HepG2 (cell line): ENCODE results near the gene UPF3A. TPM values are rescaled to one million over a fixed set of nuclear protein-coding genes. Genes with fewer than 3 reads are reported as not detected.
A peak's percentile ranks its signal among the peaks of the same experiment; 100 is the strongest.

Experiments
- BORCS8-MEF2B ChIP-seq: sonication (generic); formaldehyde crosslinking; IDR thresholded peaks from 2 replicates; pipeline ENCODE4 v1.8.0; 2022; ENCODE audit warnings: mild to moderate bottlenecking, missing genetic modification reagents
- CBFB ChIP-seq: sonication (generic); formaldehyde crosslinking; IDR thresholded peaks from 2 replicates; pipeline ENCODE4 v1.4.0; 2020; ENCODE audit warnings: missing genetic modification reagents
- GFI1 ChIP-seq: sonication (generic); formaldehyde crosslinking; IDR thresholded peaks from 2 replicates; pipeline ENCODE4 v1.5.0; 2020; ENCODE audit warnings: missing genetic modification reagents, mild to moderate bottlenecking, borderline replicate concordance
- HMG20A ChIP-seq: IDR thresholded peaks from 2 replicates; pipeline ENCODE4 v1.6.1; 2016; ENCODE audit warnings: borderline replicate concordance
- KLF12 ChIP-seq: sonication (generic); formaldehyde crosslinking; IDR thresholded peaks from 2 replicates; pipeline ENCODE4 v1.4.0; 2020; ENCODE audit warnings: missing genetic modification reagents, borderline replicate concordance
- NCOA5 ChIP-seq: sonication (generic); formaldehyde crosslinking; IDR thresholded peaks from 2 replicates; pipeline ENCODE4 v1.4.0; 2020; ENCODE audit warnings: missing genetic modification reagents
- NFIC ChIP-seq: IDR thresholded peaks from 2 replicates; pipeline ENCODE4 v1.6.1; 2012; ENCODE audit warnings: mild to moderate bottlenecking, low read length, inconsistent platforms
- PITX1 ChIP-seq: sonication (generic); formaldehyde crosslinking; IDR thresholded peaks from 2 replicates; pipeline ENCODE4 v1.5.1; 2020; ENCODE audit warnings: mild to moderate bottlenecking, missing genetic modification reagents
- PTBP1 ChIP-seq: fragments of 200-400 bp; formaldehyde crosslinking; IDR thresholded peaks from 2 replicates; pipeline ENCODE4 v1.6.1; 2018; ENCODE audit warnings: low read length, low read depth; ENCODE audit not compliant: poor library complexity, severe bottlenecking
- RELA ChIP-seq: sonication (generic); formaldehyde crosslinking; IDR thresholded peaks from 2 replicates; pipeline ENCODE4 v1.4.0; 2020; ENCODE audit warnings: missing genetic modification reagents
- TEAD2 ChIP-seq: sonication (generic); formaldehyde crosslinking; IDR thresholded peaks from 2 replicates; pipeline ENCODE4 v1.9.0; 2021; ENCODE audit warnings: missing genetic modification reagents
- U2AF2 ChIP-seq: fragments of 200-400 bp; formaldehyde crosslinking; IDR thresholded peaks from 2 replicates; pipeline ENCODE4 v1.6.1; 2017; ENCODE audit warnings: low read depth, mild to moderate bottlenecking, low read length
- ZKSCAN8 ChIP-seq: IDR thresholded peaks from 2 replicates; pipeline ENCODE4 v1.6.1; 2016; ENCODE audit warnings: borderline replicate concordance, missing genetic modification reagents, missing compliant biosample characterization
- ZNF124 ChIP-seq: sonication (generic); formaldehyde crosslinking; IDR thresholded peaks from 2 replicates; pipeline ENCODE4 v1.4.0; 2020; ENCODE audit warnings: missing genetic modification reagents
- ZNF546 ChIP-seq: sonication (generic); formaldehyde crosslinking; conservative IDR thresholded peaks from 2 replicates; pipeline ENCODE4 v1.8.1; 2023; ENCODE audit warnings: mild to moderate bottlenecking, missing genetic modification reagents
- ZNF841 ChIP-seq: sonication (generic); formaldehyde crosslinking; IDR thresholded peaks from 2 replicates; pipeline ENCODE4 v1.8.1; 2023; ENCODE audit warnings: missing genetic modification reagents, borderline replicate concordance
- polyA plus RNA-seq, 8 experiments: library from polyadenylated mRNA; depleted of rRNA in 3 of 8; stranded (reverse) in 7 of 8; unstranded in 1 of 8; fragments of >200 nt; fragmentation: Illumina TruSeq in 4 of 8; extraction: Trizol in 4 of 8; gene quantifications; 2 replicates each; pipeline versions ENCODE4 v1.2.1 to v1.2.3, GENCODE V29; 2011 to 2016; ENCODE audit warnings: low read depth in 4 of 8, missing spikeins in 1 of 8, mixed read lengths in 1 of 8; ENCODE audit not compliant: insufficient read depth in 1 of 8
- total RNA-seq, 5 experiments: library from RNA; depleted of rRNA; stranded (reverse); fragments of >200 nt; fragmentation: Illumina TruSeq; extraction: Trizol; gene quantifications; 2 replicates each; pipeline ENCODE4 v1.2.3, GENCODE V29; 2016; ENCODE audit warnings: low read depth in 1 of 5
- TF ChIP-seq, protein P1 (sequence below): sonication (generic); formaldehyde crosslinking; IDR thresholded peaks from 2 replicates; pipeline ENCODE4 v1.8.0; 2023; ENCODE audit warnings: mild to moderate bottlenecking, missing genetic modification reagents
- TF ChIP-seq, protein P2 (sequence below): sonication (generic); formaldehyde crosslinking; IDR thresholded peaks from 2 replicates; pipeline ENCODE4 v1.9.0; 2021; ENCODE audit warnings: missing genetic modification reagents, borderline replicate concordance
- TF ChIP-seq, protein P3 (sequence below): sonication (generic); formaldehyde crosslinking; IDR thresholded peaks from 2 replicates; pipeline ENCODE4 v1.4.0; 2020; ENCODE audit warnings: missing genetic modification reagents, mild to moderate bottlenecking, borderline replicate concordance
- TF ChIP-seq, protein P4 (sequence below): sonication (generic); formaldehyde crosslinking; IDR thresholded peaks from 2 replicates; pipeline ENCODE4 v1.5.1; 2020; ENCODE audit warnings: mild to moderate bottlenecking, missing genetic modification reagents, moderate library complexity

Gene UPF3A
- total and polyA plus RNA-seq, 2 of the 13 experiments (the other 11 are each of a cell fraction or from before 2014, with no cell fraction given), result 60.2 to 63.8 TPM

DNA sequence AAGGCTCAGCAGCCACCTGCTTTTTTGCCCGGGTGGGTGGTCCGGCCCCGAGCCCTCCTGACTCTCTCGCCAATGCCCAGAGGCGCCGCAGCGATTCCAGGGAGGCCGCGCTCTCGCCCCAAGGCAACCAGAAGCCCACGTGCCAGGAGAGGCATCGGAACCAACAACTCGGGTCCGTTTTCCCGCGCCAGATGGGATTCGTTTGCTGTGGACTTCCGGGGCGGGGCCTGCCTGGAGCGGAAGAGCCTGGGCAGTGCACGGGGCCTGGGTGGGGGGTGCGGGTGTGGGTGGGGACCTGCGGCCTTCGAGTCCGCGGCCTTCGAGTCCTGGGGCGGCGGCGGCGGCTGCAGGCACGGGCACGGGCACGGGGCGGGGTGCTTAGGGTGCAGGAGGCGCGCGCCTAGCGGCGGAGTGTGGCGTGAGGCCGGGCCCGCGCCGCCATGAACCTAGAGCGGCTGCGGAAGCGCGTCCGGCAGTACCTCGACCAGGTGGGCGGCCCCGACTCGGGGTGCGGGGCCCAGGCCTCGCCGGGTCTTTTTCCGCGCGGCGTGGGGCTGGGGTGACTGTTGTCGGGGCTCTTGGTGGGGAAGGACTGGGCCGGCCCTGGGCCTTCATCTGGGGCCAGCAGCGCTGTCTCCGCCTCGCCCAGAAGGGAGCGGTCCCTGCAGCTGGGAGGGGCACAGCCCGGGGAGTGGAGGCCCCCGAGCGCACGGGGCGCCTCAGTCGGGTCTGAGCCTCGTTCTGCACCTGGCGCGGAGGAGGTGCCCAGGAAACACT, 46.6 kb upstream of the UPF3A start, which contains the start of gene CDC16 (continued):
- peak; percentile 46; the same call in 1 of the 2 replicates for TF ChIP-seq KLF12 (CRISPR knock-in tag)
- peak; percentile 27 for TF ChIP-seq PTBP1
- TF ChIP-seq ZNF546 (CRISPR knock-in tag), result peak; percentile 97
- TF ChIP-seq TEAD2 (CRISPR knock-in tag), result peak; percentile 77; the same call in 1 of the 2 replicates
- peak; percentile 66; the same call in 1 of the 2 replicates for TF ChIP-seq ZNF124 (CRISPR knock-in tag)
- TF ChIP-seq, protein P1, sequence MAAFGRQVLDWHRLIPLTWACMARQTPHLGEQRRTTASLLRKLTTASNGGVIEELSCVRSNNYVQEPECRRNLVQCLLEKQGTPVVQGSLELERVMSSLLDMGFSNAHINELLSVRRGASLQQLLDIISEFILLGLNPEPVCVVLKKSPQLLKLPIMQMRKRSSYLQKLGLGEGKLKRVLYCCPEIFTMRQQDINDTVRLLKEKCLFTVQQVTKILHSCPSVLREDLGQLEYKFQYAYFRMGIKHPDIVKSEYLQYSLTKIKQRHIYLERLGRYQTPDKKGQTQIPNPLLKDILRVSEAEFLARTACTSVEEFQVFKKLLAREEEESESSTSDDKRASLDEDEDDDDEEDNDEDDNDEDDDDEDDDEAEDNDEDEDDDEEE (CRISPR knock-in tag), result peak; percentile 77; the same call in 1 of the 2 replicates
- TF ChIP-seq, protein P2, sequence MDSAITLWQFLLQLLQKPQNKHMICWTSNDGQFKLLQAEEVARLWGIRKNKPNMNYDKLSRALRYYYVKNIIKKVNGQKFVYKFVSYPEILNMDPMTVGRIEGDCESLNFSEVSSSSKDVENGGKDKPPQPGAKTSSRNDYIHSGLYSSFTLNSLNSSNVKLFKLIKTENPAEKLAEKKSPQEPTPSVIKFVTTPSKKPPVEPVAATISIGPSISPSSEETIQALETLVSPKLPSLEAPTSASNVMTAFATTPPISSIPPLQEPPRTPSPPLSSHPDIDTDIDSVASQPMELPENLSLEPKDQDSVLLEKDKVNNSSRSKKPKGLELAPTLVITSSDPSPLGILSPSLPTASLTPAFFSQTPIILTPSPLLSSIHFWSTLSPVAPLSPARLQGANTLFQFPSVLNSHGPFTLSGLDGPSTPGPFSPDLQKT (CRISPR knock-in tag), result peak; percentile 40; the same call in 1 of the 2 replicates
- TF ChIP-seq HMG20A (CRISPR knock-in tag), result no peak
- 0 out of 2 replicates have a peak, but pooled peaks have one; percentile 41 for TF ChIP-seq NCOA5 (CRISPR knock-in tag)
- peak; percentile 74 for TF ChIP-seq CBFB
- no peak; the same call in 1 of the 2 replicates for TF ChIP-seq ZKSCAN8 (CRISPR knock-in tag)
- TF ChIP-seq BORCS8-MEF2B (CRISPR knock-in tag), result peak; percentile 97
- TF ChIP-seq, protein P3, sequence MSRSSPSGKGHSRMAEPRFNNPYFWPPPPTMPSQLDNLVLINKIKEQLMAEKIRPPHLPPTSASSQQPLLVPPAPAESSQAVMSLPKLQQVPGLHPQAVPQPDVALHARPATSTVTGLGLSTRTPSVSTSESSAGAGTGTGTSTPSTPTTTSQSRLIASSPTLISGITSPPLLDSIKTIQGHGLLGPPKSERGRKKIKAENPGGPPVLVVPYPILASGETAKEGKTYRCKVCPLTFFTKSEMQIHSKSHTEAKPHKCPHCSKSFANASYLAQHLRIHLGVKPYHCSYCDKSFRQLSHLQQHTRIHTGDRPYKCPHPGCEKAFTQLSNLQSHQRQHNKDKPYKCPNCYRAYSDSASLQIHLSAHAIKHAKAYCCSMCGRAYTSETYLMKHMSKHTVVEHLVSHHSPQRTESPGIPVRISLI, result peak; percentile 36; the same call in 1 of the 2 replicates
- no peak for TF ChIP-seq U2AF2
- peak; percentile 48; the same call in 1 of the 2 replicates for TF ChIP-seq PITX1 (CRISPR knock-in tag)
- TF ChIP-seq NFIC, result no peak
- TF ChIP-seq, protein P4, sequence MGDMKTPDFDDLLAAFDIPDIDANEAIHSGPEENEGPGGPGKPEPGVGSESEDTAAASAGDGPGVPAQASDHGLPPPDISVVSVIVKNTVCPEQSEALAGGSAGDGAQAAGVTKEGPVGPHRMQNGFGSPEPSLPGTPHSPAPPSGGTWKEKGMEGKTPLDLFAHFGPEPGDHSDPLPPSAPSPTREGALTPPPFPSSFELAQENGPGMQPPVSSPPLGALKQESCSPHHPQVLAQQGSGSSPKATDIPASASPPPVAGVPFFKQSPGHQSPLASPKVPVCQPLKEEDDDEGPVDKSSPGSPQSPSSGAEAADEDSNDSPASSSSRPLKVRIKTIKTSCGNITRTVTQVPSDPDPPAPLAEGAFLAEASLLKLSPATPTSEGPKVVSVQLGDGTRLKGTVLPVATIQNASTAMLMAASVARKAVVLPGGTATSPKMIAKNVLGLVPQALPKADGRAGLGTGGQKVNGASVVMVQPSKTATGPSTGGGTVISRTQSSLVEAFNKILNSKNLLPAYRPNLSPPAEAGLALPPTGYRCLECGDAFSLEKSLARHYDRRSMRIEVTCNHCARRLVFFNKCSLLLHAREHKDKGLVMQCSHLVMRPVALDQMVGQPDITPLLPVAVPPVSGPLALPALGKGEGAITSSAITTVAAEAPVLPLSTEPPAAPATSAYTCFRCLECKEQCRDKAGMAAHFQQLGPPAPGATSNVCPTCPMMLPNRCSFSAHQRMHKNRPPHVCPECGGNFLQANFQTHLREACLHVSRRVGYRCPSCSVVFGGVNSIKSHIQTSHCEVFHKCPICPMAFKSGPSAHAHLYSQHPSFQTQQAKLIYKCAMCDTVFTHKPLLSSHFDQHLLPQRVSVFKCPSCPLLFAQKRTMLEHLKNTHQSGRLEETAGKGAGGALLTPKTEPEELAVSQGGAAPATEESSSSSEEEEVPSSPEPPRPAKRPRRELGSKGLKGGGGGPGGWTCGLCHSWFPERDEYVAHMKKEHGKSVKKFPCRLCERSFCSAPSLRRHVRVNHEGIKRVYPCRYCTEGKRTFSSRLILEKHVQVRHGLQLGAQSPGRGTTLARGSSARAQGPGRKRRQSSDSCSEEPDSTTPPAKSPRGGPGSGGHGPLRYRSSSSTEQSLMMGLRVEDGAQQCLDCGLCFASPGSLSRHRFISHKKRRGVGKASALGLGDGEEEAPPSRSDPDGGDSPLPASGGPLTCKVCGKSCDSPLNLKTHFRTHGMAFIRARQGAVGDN (CRISPR knock-in tag), result peak; percentile 97
- no peak for TF ChIP-seq RELA (CRISPR knock-in tag)
- TF ChIP-seq ZNF841 (CRISPR knock-in tag), result 0 out of 2 replicates have a peak, but pooled peaks have one; percentile 63
- peak; percentile 71; the same call in 1 of the 2 replicates for TF ChIP-seq GFI1 (CRISPR knock-in tag)
